GM23338 (cell line): Measurements from ENCODE around the gene PF4V1. TPM values are rescaled to one million over a fixed set of nuclear protein-coding genes. Genes with fewer than 3 reads are reported as not detected.

ENCODE experiments used
- ATAC-seq: fragments of 200-7000 bp; cut with Tn5 transposase; 3 replicates; pipeline ENCODE4 v1.9.1; 2020
- DNase-seq: peaks from one replicate; pipeline ENCODE4 v3.0.0-alpha.2; 2015; ENCODE audit warnings: low spot score
- H2AFZ ChIP-seq: fragments of 200-600 bp; sonication (generic); 2 replicates; pipeline ENCODE4 v1.8.0; 2016; ENCODE audit warnings: antibody characterized with exemption, mild to moderate bottlenecking, moderate library complexity
- H3F3A ChIP-seq: fragments of 200-600 bp; sonication (generic); replicated peaks from 2 replicates; pipeline ENCODE4 v1.8.0; 2017; ENCODE audit warnings: antibody characterized with exemption, mixed run types, low read depth
- H3K27ac ChIP-seq: fragments of 200-600 bp; sonication (generic); 2 replicates; pipeline ENCODE4 v1.6.1; 2016; ENCODE audit warnings: low read depth
- H3K27me3 ChIP-seq: fragments of 200-600 bp; sonication (generic); 2 replicates; pipeline ENCODE4 v1.8.0; 2016; ENCODE audit warnings: mild to moderate bottlenecking, mixed run types, moderate library complexity; ENCODE audit not compliant: insufficient read depth
- H3K36me3 ChIP-seq: fragments of 200-600 bp; sonication (generic); 2 replicates; pipeline ENCODE4 v1.8.0; 2016; ENCODE audit warnings: mild to moderate bottlenecking; ENCODE audit not compliant: insufficient read depth
- H3K4me1 ChIP-seq: fragments of 200-600 bp; sonication (generic); 2 replicates; pipeline ENCODE4 v1.8.0; 2016; ENCODE audit warnings: mild to moderate bottlenecking, moderate library complexity; ENCODE audit not compliant: insufficient read depth
- H3K4me2 ChIP-seq: fragments of 200-600 bp; sonication (generic); 2 replicates; pipeline ENCODE4 v1.7.1; 2017; ENCODE audit warnings: mixed run types
- H3K4me3 ChIP-seq: fragments of 200-600 bp; sonication (generic); 2 replicates; pipeline ENCODE4 v1.6.1; 2016; ENCODE audit warnings: mixed run types
- H3K79me2 ChIP-seq: fragments of 200-600 bp; sonication (generic); replicated peaks from 2 replicates; pipeline ENCODE4 v1.8.0; 2017; ENCODE audit warnings: mild to moderate bottlenecking; ENCODE audit not compliant: insufficient read depth
- H3K9me2 ChIP-seq: fragments of 200-600 bp; sonication (generic); 2 replicates; pipeline ENCODE4 v1.8.0; 2017; ENCODE audit not compliant: insufficient read depth
- H4K20me1 ChIP-seq: fragments of 200-600 bp; sonication (generic); replicated peaks from 2 replicates; pipeline ENCODE4 v1.8.0; 2017; ENCODE audit warnings: mild to moderate bottlenecking; ENCODE audit not compliant: insufficient read depth
- H3K27ac Mint-ChIP-seq: 2 replicates; pipeline ENCODE4 v1.8.0; 2020; ENCODE audit warnings: inconsistent platforms, mild to moderate bottlenecking, moderate library complexity, mixed read lengths
- H3K27me3 Mint-ChIP-seq: 3 replicates; pipeline ENCODE4 v1.8.0; 2022; ENCODE audit warnings: low read depth, mild to moderate bottlenecking, moderate library complexity, mixed read lengths, inconsistent platforms; ENCODE audit not compliant: insufficient read depth, poor library complexity
- H3K36me3 Mint-ChIP-seq: 3 replicates; pipeline ENCODE4 v1.8.0; 2021; ENCODE audit warnings: low read depth, mild to moderate bottlenecking, inconsistent platforms, moderate library complexity, mixed read lengths
- H3K4me1 Mint-ChIP-seq: 3 replicates; pipeline ENCODE4 v1.8.0; 2020; ENCODE audit warnings: mild to moderate bottlenecking, inconsistent platforms, mixed read lengths
- H3K4me3 Mint-ChIP-seq: 3 replicates; pipeline ENCODE4 v1.8.0; 2021; ENCODE audit warnings: moderate library complexity, mild to moderate bottlenecking, inconsistent platforms, mixed read lengths
- H3K9me3 Mint-ChIP-seq: 3 replicates; pipeline ENCODE4 v1.8.0; 2020; ENCODE audit warnings: moderate library complexity, mild to moderate bottlenecking, inconsistent platforms, mixed read lengths
- CREB1 ChIP-seq: fragments of 250-450 bp; sonication (Bioruptor Pico); IDR thresholded peaks from 2 replicates; pipeline ENCODE4 v1.5.0; 2020; ENCODE audit warnings: low read depth, mild to moderate bottlenecking, moderate library complexity
- EZH2 ChIP-seq: fragments of 200-600 bp; sonication (generic); IDR thresholded peaks from one replicate; pipeline ENCODE4 v1.8.0; 2017; ENCODE audit warnings: antibody characterized with exemption, mild to moderate bottlenecking, low read depth; ENCODE audit not compliant: unreplicated experiment
- EZH2phosphoT487 ChIP-seq: fragments of 200-600 bp; sonication (generic); IDR thresholded peaks from one replicate; pipeline ENCODE4 v1.8.1; 2018; ENCODE audit warnings: antibody characterized with exemption; ENCODE audit not compliant: unreplicated experiment
- JUNB ChIP-seq: IDR thresholded peaks from one replicate; pipeline ENCODE4 v1.6.1; 2016; ENCODE audit warnings: antibody characterized with exemption; ENCODE audit not compliant: unreplicated experiment
- NANOG ChIP-seq: IDR thresholded peaks from 2 replicates; pipeline ENCODE4 v1.6.1; 2016; ENCODE audit warnings: antibody characterized with exemption, borderline replicate concordance
- POLR2AphosphoS5 ChIP-seq: IDR thresholded peaks from 2 replicates; pipeline ENCODE4 v1.6.1; 2016; ENCODE audit warnings: antibody characterized with exemption, low read depth
- STAT1 ChIP-seq: IDR thresholded peaks from one replicate; pipeline ENCODE4 v1.6.1; 2016; ENCODE audit warnings: antibody characterized with exemption; ENCODE audit not compliant: unreplicated experiment
- ZNF114 ChIP-seq: fragments of 250-450 bp; sonication (Bioruptor Pico); IDR thresholded peaks from 2 replicates; pipeline ENCODE4 v1.5.0; 2020; ENCODE audit warnings: mild to moderate bottlenecking, moderate library complexity
- ZNF331 ChIP-seq: fragments of 250-450 bp; sonication (Bioruptor Pico); IDR thresholded peaks from 2 replicates; pipeline ENCODE4 v1.5.0; 2020; ENCODE audit warnings: low read depth, mild to moderate bottlenecking, moderate library complexity
- polyA plus RNA-seq: library from polyadenylated mRNA; unstranded; fragments of >200 nt; fragmentation: Nextera tagmentation; extraction: Ambion mirVana; gene quantifications from 2 replicates; pipeline ENCODE4 v1.2.1, GENCODE V29; 2016
- total RNA-seq: library from RNA; depleted of rRNA; stranded (reverse); fragments of >200 nt; shearing (Covaris generic); gene quantifications from 2 replicates; pipeline ENCODE4 v1.2.3, GENCODE V29; 2014
- TF ChIP-seq, protein P1 (sequence below): IDR thresholded peaks from 2 replicates; pipeline ENCODE4 v1.6.1; 2016; ENCODE audit warnings: antibody characterized with exemption
- TF ChIP-seq, protein P2 (sequence below), 2 experiments: fragments of 200-600 bp in 1 of 2; sonication (generic) in 1 of 2; conservative IDR thresholded peaks; 2 replicates each; pipeline versions ENCODE4 v1.5.1 to v1.6.1; 2016 to 2017; ENCODE audit warnings: antibody characterized with exemption in 2 of 2, low read depth in 2 of 2, mild to moderate bottlenecking in 2 of 2, moderate library complexity in 1 of 2
- TF ChIP-seq, protein P3 (sequence below): IDR thresholded peaks from one replicate; pipeline ENCODE4 v1.6.1; 2018; ENCODE audit warnings: antibody characterized with exemption; ENCODE audit not compliant: unreplicated experiment
- TF ChIP-seq, protein P4 (sequence below): fragments of 250-450 bp; sonication (Bioruptor Pico); IDR thresholded peaks from 2 replicates; pipeline ENCODE4 v1.5.0; 2020; ENCODE audit warnings: mild to moderate bottlenecking, moderate library complexity

The PF4V1 gene
- total and polyA plus RNA-seq, 2 experiments from 2014 or later = 0.66 TPM; not detected in 1

DNA sequence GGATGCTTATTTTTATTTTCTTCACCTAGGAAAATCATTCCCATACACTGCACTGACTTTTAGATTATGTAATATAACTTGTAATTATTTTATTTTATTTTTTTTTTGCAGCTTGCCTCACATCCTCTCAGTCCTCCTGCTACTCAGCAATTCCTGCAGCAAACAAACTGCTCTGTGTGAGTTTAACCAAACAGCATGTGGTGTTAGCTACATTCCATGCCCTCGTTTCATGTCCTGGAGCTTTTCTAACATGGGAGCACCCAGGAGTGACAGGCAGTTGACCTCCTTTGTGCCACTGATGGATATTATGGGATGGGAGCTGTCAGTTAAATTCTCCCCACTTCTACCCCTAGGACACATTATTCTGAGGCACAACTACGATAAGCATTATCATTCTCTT lies 40.9 kb downstream of the PF4V1 start:
- Histone ChIP-seq H3K36me3 (no peaks in the 10 kb centered on the region), H3K27me3 (no peaks in the 10 kb centered on the region), H3F3A (no peaks in the 10 kb centered on the region), H3K4me3 (no peak overlapping the region), H3K4me1 (no peaks in the 10 kb centered on the region), H3K79me2 (no peaks in the 10 kb centered on the region), H3K9me2 (no peaks in the 10 kb centered on the region), H2AFZ (no peak overlapping the region), H3K27ac (no peak overlapping the region), H3K4me2 (no peak overlapping the region), H4K20me1 (no peaks in the 10 kb centered on the region)
- Mint-ChIP-seq H3K9me3 (no peaks in the 10 kb centered on the region), H3K36me3 (no peaks in the 10 kb centered on the region), H3K4me1 (peaks cover 3% of the 10 kb centered on the region; the same call in 1 of the 3 replicates), H3K27ac (no peak overlapping the region), H3K4me3 (no peak overlapping the region), H3K27me3 (no peaks in the 10 kb centered on the region)
- DNase-seq (no peak), ATAC-seq (no peak)
- no peak for TF ChIP-seq NANOG
- TF ChIP-seq EZH2phosphoT487 = no peak
- TF ChIP-seq ZNF114 (CRISPR knock-in tag) = no peak
- no peak for TF ChIP-seq JUNB
- TF ChIP-seq, protein P1, sequence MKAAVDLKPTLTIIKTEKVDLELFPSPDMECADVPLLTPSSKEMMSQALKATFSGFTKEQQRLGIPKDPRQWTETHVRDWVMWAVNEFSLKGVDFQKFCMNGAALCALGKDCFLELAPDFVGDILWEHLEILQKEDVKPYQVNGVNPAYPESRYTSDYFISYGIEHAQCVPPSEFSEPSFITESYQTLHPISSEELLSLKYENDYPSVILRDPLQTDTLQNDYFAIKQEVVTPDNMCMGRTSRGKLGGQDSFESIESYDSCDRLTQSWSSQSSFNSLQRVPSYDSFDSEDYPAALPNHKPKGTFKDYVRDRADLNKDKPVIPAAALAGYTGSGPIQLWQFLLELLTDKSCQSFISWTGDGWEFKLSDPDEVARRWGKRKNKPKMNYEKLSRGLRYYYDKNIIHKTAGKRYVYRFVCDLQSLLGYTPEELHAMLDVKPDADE = no peak
- no peak for TF ChIP-seq POLR2AphosphoS5
- TF ChIP-seq, protein P2, sequence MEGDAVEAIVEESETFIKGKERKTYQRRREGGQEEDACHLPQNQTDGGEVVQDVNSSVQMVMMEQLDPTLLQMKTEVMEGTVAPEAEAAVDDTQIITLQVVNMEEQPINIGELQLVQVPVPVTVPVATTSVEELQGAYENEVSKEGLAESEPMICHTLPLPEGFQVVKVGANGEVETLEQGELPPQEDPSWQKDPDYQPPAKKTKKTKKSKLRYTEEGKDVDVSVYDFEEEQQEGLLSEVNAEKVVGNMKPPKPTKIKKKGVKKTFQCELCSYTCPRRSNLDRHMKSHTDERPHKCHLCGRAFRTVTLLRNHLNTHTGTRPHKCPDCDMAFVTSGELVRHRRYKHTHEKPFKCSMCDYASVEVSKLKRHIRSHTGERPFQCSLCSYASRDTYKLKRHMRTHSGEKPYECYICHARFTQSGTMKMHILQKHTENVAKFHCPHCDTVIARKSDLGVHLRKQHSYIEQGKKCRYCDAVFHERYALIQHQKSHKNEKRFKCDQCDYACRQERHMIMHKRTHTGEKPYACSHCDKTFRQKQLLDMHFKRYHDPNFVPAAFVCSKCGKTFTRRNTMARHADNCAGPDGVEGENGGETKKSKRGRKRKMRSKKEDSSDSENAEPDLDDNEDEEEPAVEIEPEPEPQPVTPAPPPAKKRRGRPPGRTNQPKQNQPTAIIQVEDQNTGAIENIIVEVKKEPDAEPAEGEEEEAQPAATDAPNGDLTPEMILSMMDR (conservative IDR thresholded peaks at IDR 0.05; ENCODE audit: low read depth in 2 of 2) = no peak
- TF ChIP-seq, protein P3, sequence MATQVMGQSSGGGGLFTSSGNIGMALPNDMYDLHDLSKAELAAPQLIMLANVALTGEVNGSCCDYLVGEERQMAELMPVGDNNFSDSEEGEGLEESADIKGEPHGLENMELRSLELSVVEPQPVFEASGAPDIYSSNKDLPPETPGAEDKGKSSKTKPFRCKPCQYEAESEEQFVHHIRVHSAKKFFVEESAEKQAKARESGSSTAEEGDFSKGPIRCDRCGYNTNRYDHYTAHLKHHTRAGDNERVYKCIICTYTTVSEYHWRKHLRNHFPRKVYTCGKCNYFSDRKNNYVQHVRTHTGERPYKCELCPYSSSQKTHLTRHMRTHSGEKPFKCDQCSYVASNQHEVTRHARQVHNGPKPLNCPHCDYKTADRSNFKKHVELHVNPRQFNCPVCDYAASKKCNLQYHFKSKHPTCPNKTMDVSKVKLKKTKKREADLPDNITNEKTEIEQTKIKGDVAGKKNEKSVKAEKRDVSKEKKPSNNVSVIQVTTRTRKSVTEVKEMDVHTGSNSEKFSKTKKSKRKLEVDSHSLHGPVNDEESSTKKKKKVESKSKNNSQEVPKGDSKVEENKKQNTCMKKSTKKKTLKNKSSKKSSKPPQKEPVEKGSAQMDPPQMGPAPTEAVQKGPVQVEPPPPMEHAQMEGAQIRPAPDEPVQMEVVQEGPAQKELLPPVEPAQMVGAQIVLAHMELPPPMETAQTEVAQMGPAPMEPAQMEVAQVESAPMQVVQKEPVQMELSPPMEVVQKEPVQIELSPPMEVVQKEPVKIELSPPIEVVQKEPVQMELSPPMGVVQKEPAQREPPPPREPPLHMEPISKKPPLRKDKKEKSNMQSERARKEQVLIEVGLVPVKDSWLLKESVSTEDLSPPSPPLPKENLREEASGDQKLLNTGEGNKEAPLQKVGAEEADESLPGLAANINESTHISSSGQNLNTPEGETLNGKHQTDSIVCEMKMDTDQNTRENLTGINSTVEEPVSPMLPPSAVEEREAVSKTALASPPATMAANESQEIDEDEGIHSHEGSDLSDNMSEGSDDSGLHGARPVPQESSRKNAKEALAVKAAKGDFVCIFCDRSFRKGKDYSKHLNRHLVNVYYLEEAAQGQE = no peak
- TF ChIP-seq ZNF331 (CRISPR knock-in tag) = no peak
- no peak for TF ChIP-seq STAT1
- no peak for TF ChIP-seq EZH2
- no peak for TF ChIP-seq CREB1
- TF ChIP-seq, protein P4, sequence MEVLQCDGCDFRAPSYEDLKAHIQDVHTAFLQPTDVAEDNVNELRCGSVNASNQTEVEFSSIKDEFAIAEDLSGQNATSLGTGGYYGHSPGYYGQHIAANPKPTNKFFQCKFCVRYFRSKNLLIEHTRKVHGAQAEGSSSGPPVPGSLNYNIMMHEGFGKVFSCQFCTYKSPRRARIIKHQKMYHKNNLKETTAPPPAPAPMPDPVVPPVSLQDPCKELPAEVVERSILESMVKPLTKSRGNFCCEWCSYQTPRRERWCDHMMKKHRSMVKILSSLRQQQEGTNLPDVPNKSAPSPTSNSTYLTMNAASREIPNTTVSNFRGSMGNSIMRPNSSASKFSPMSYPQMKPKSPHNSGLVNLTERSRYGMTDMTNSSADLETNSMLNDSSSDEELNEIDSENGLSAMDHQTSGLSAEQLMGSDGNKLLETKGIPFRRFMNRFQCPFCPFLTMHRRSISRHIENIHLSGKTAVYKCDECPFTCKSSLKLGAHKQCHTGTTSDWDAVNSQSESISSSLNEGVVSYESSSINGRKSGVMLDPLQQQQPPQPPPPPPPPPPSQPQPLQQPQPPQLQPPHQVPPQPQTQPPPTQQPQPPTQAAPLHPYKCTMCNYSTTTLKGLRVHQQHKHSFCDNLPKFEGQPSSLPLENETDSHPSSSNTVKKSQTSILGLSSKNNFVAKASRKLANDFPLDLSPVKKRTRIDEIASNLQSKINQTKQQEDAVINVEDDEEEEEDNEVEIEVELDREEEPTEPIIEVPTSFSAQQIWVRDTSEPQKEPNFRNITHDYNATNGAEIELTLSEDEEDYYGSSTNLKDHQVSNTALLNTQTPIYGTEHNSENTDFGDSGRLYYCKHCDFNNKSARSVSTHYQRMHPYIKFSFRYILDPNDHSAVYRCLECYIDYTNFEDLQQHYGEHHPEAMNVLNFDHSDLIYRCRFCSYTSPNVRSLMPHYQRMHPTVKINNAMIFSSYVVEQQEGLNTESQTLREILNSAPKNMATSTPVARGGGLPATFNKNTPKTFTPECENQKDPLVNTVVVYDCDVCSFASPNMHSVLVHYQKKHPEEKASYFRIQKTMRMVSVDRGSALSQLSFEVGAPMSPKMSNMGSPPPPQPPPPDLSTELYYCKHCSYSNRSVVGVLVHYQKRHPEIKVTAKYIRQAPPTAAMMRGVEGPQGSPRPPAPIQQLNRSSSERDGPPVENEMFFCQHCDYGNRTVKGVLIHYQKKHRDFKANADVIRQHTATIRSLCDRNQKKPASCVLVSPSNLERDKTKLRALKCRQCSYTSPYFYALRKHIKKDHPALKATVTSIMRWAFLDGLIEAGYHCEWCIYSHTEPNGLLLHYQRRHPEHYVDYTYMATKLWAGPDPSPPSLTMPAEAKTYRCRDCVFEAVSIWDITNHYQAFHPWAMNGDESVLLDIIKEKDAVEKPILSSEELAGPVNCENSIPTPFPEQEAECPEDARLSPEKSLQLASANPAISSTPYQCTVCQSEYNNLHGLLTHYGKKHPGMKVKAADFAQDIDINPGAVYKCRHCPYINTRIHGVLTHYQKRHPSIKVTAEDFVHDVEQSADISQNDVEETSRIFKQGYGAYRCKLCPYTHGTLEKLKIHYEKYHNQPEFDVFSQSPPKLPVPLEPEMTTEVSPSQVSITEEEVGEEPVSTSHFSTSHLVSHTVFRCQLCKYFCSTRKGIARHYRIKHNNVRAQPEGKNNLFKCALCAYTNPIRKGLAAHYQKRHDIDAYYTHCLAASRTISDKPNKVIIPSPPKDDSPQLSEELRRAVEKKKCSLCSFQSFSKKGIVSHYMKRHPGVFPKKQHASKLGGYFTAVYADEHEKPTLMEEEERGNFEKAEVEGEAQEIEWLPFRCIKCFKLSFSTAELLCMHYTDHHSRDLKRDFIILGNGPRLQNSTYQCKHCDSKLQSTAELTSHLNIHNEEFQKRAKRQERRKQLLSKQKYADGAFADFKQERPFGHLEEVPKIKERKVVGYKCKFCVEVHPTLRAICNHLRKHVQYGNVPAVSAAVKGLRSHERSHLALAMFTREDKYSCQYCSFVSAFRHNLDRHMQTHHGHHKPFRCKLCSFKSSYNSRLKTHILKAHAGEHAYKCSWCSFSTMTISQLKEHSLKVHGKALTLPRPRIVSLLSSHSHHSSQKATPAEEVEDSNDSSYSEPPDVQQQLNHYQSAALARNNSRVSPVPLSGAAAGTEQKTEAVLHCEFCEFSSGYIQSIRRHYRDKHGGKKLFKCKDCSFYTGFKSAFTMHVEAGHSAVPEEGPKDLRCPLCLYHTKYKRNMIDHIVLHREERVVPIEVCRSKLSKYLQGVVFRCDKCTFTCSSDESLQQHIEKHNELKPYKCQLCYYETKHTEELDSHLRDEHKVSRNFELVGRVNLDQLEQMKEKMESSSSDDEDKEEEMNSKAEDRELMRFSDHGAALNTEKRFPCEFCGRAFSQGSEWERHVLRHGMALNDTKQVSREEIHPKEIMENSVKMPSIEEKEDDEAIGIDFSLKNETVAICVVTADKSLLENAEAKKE (CRISPR knock-in tag) = no peak
